RWPE2 (cell line): ENCODE results near the gene SLC9A9.
A peak's percentile ranks its signal among the peaks of the same experiment; 100 is the strongest.

Source experiments
- ATAC-seq: fragments of 200-7000 bp; cut with Tn5 transposase; 3 replicates; pipeline ENCODE4 v1.9.1; 2021; ENCODE audit warnings: low read depth
- DNase-seq: peaks from one replicate; pipeline ENCODE4 v3.0.0-alpha.2; 2020; ENCODE audit warnings: low spot score
- H3K27ac ChIP-seq: fragments of 450-650 bp; 2 replicates; pipeline ENCODE4 v1.5.1; 2017; ENCODE audit warnings: mild to moderate bottlenecking; ENCODE audit not compliant: poor library complexity, severe bottlenecking
- H3K27me3 ChIP-seq: fragments of 250-450 bp; sonication (Bioruptor Pico); 2 replicates; pipeline ENCODE4 v1.5.1; 2021; ENCODE audit warnings: mild to moderate bottlenecking, moderate library complexity; ENCODE audit not compliant: insufficient read depth, poor library complexity, severe bottlenecking
- H3K36me3 ChIP-seq: fragments of 250-450 bp; sonication (Bioruptor Pico); 2 replicates; pipeline ENCODE4 v1.5.1; 2020; ENCODE audit warnings: low read depth, mild to moderate bottlenecking, moderate library complexity
- H3K4me1 ChIP-seq: fragments of 250-450 bp; sonication (Bioruptor Pico); 2 replicates; pipeline ENCODE4 v1.5.1; 2021; ENCODE audit warnings: mild to moderate bottlenecking, moderate library complexity; ENCODE audit not compliant: insufficient read depth, poor library complexity, severe bottlenecking
- H3K4me3 ChIP-seq: fragments of 250-450 bp; sonication (Bioruptor Pico); 2 replicates; pipeline ENCODE4 v1.5.1; 2021; ENCODE audit warnings: mild to moderate bottlenecking, moderate library complexity; ENCODE audit not compliant: severe bottlenecking
- H3K9me3 ChIP-seq: fragments of 250-450 bp; sonication (Bioruptor Pico); 2 replicates; pipeline ENCODE4 v1.5.1; 2021; ENCODE audit warnings: mild to moderate bottlenecking, moderate library complexity; ENCODE audit not compliant: severe bottlenecking
- TF ChIP-seq, protein P1 (sequence below): fragments of 450-650 bp; IDR thresholded peaks from one replicate; pipeline ENCODE4 v1.5.1; 2017; ENCODE audit warnings: mild to moderate bottlenecking, moderate library complexity; ENCODE audit not compliant: poor library complexity, severe bottlenecking

SLC9A9 gene

DNA sequence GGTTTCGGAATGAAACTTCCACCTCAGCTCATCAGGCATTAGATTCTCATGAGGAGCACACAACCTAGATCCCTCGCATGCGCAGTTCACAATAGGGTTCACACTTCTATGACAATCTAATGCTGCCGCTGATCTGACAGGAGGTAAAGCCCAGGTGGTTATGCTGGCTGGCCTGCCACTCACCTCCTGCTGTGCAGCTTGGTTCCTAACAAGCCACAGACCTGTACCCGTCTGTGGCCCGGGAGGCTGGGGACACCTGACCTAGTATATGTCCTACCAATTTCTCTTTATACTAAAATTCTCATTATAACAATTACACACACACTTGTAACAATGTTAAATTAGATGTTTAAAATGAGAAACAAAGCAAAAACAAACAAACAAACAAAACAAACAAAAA is 172.2 kb downstream of the SLC9A9 start:
- Histone ChIP-seq H3K27me3 (no peaks in the 10 kb centered on the region), H3K36me3 (no peaks in the 10 kb centered on the region), H3K27ac (no peak overlapping the region), H3K4me3 (no peak overlapping the region), H3K4me1 (no peaks in the 10 kb centered on the region), H3K9me3 (no peaks in the 10 kb centered on the region)
- DNase-seq (no peak), ATAC-seq (no peak)
- TF ChIP-seq, protein P1, sequence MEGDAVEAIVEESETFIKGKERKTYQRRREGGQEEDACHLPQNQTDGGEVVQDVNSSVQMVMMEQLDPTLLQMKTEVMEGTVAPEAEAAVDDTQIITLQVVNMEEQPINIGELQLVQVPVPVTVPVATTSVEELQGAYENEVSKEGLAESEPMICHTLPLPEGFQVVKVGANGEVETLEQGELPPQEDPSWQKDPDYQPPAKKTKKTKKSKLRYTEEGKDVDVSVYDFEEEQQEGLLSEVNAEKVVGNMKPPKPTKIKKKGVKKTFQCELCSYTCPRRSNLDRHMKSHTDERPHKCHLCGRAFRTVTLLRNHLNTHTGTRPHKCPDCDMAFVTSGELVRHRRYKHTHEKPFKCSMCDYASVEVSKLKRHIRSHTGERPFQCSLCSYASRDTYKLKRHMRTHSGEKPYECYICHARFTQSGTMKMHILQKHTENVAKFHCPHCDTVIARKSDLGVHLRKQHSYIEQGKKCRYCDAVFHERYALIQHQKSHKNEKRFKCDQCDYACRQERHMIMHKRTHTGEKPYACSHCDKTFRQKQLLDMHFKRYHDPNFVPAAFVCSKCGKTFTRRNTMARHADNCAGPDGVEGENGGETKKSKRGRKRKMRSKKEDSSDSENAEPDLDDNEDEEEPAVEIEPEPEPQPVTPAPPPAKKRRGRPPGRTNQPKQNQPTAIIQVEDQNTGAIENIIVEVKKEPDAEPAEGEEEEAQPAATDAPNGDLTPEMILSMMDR = no peak

DNA sequence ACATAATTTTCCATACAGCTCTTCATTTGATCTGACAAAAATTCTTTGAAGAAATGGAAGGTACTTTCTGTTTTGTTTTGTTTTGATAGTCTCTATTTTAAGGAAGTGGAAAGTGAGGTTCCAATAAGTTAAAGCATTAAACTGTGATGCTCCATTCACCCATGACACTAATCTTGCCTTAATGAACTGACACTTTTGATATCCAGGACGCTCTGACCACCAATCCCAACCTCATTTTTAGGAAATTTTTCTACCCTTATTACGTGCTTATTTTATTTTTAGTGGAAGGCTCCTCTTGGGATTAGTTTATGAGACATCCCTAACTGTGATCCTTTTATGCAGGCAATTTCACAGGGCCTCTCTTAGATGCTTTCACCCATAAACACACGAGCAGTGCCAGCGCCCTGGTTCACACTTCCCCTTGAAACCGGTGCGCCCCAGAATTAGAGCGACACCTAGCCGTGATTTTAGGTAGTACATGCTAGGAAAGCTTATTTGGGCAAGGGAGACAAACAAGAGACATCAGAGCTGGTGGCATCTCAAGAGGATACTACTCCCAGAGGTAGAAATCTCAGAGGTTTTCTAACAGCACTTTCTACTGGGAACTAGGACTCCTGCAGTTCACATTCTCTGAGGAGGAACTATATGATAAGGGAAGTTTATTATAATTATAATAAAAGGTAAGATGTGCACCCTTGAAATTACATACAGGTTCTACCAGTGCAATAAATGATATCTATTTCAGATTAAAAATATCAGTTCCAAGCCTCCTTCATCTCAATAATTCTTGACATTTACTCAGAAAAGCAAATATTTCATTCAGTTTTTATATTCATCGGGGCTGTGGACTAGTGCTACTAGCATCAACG is 173.9 kb downstream of the SLC9A9 start:
- ATAC-seq (peak; percentile 79), DNase-seq (peak; percentile 54)
- Histone ChIP-seq H3K36me3 (no peaks in the 10 kb centered on the region), H3K4me3 (no peak overlapping the region), H3K27me3 (no peaks in the 10 kb centered on the region), H3K27ac (no peak overlapping the region), H3K9me3 (no peaks in the 10 kb centered on the region), H3K4me1 (no peaks in the 10 kb centered on the region)
- TF ChIP-seq, protein P1 = peak; percentile 97

DNA sequence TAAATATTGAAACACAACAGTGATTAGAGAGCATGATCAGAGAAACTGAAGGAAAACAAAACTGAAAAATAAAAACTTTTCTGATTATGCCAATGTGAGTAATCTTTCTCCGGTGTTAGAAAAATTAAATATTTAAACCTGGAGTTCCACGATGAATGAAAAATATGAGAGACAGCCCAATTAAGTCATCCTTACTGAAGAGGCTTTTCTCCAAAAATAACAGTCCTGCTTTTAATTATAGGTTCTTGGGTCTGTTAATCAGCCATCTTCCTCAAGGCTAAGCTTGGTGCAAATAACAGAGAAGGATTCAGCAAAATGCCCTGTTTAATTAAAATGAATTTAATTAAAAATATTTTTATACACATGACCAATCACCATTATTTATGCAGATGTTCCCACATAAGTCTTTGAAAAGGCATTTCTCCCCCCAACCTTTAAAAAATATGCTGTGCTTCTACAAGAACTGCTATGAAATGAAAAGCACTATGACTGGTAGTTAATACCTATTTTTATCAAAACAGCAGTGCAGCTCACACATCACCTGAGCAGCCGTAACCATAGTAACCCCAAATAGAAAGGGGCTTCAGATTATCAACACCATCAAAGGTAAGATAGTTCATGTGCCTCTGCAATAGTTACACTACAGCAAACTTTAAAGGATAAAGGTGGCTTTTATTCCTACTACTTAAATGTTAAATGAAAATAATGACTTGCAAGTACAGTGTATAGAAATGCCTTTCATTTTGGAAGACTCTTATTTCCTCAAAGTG is 175.7 kb downstream of the SLC9A9 start:
- no peak overlapping the region for H3K4me3 ChIP-seq
- H3K27ac ChIP-seq = no peak overlapping the region
- no peaks in the 10 kb centered on the region for H3K27me3 ChIP-seq
- TF ChIP-seq, protein P1 = no peak
- H3K36me3 ChIP-seq = no peaks in the 10 kb centered on the region
- H3K4me1 ChIP-seq = no peaks in the 10 kb centered on the region
- ATAC-seq (no peak), DNase-seq (no peak)
- H3K9me3 ChIP-seq = no peaks in the 10 kb centered on the region

DNA sequence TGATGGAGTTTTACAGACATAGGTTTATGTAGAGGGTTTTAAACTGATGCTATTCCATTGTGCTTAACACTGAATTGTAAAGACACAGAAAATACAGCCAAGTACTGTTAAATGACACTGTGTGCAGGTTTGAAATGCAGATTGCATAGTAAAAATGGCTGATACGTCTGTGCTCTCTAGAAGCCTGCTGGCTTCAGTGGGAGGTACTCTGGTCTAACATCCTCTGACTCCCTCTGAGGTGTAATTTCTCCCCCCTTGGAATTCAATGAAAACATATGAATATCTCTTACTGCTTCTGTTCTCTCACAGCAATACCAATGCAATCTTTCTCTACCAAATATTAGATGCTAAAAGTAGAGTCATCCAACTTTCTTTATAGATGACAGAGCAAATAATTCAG is 176.6 kb downstream of the SLC9A9 start:
- DNase-seq = no peak
- Histone ChIP-seq H3K36me3 (no peaks in the 10 kb centered on the region), H3K4me3 (no peak overlapping the region), H3K9me3 (no peaks in the 10 kb centered on the region), H3K4me1 (no peaks in the 10 kb centered on the region), H3K27me3 (no peaks in the 10 kb centered on the region), H3K27ac (no peak overlapping the region)
- TF ChIP-seq, protein P1 = no peak
- no peak for ATAC-seq
